ENCODE results near the gene NAGS.

- TF ChIP-seq POLR2AphosphoS5 (IDR thresholded peaks at IDR 0.05; ENCODE audit: low read depth, low read length): no peak
- no peak for TF ChIP-seq POLR2A (IDR thresholded peaks at IDR 0.05; ENCODE audit: low read depth, low read length)
- TF ChIP-seq TAF1 (IDR thresholded peaks at IDR 0.05; ENCODE audit: low read depth, low read length): no peak
- no peak for TF ChIP-seq SPI1 (IDR thresholded peaks at IDR 0.05; ENCODE audit: low read depth, low read length)
- no peak for TF ChIP-seq POU2F2 (IDR thresholded peaks at IDR 0.05; ENCODE audit: low read depth, low read length)
- TF ChIP-seq PAX5 (IDR thresholded peaks at IDR 0.05; ENCODE audit: insufficient read depth, low read length, severe bottlenecking): no peak
These were observed 37.1 kb upstream of the NAGS start for GRCh38 chr17:43967251-43967875.

All from GM12891 (cell line).